Measurements from ENCODE around the gene STK32B. TPM values are rescaled to one million over a fixed set of nuclear protein-coding genes. Genes with fewer than 3 reads are reported as not detected.

Gene STK32B
- total and polyA plus RNA-seq, 4 donors = 0.02 to 0.28 (median 0.08) TPM; not detected in 1

GRCh38 chr4:5469861-5470260 lies 418.6 kb downstream of the STK32B start:
- DNase-seq (ENCODE audit: low spot score) = no peak
- no peaks in the 10 kb centered on the region for H3K9me3 ChIP-seq (ENCODE audit: control insufficient read depth in 4 of 4, low read length in 3 of 4)
- H3K4me3 ChIP-seq (ENCODE audit: low read depth in 1 of 3, low read length in 3 of 3) = no peak overlapping the region
- H3K27me3 ChIP-seq (ENCODE audit: control insufficient read depth in 4 of 4, insufficient read depth in 4 of 4, low read length in 3 of 4) = no peaks in the 10 kb centered on the region
- TF ChIP-seq RAD21 (IDR thresholded peaks at IDR 0.05) (no peak), GABPA (IDR thresholded peaks at IDR 0.05 in 1 of 2, conservative IDR thresholded peaks at IDR 0.05 in 1 of 2) (no peak), RXRA (IDR thresholded peaks at IDR 0.05) (no peak), NR2F2 (IDR thresholded peaks at IDR 0.05) (no peak), EGR1 (IDR thresholded peaks at IDR 0.05; ENCODE audit: low read depth in 2 of 2) (no peak), HNF4G (IDR thresholded peaks at IDR 0.05) (no peak), REST (IDR thresholded peaks at IDR 0.05) (no peak), ZBTB33 (IDR thresholded peaks at IDR 0.05) (no peak), TAF1 (conservative IDR thresholded peaks at IDR 0.05) (no peak), JUND (IDR thresholded peaks at IDR 0.05) (no peak), YY1 (IDR thresholded peaks at IDR 0.05) (no peak)
- H3K9ac ChIP-seq (ENCODE audit: low read depth in 1 of 2, low read length in 2 of 2) = no peak overlapping the region
- 81% methylated on average over 5 of the region's 5 CpGs for WGBS
- H3K36me3 ChIP-seq (ENCODE audit: control insufficient read depth in 4 of 4, insufficient read depth in 3 of 4, low read depth in 1 of 4, low read length in 3 of 4) = no peaks in the 10 kb centered on the region
- peaks cover 0 to 3% (median 0%) of the 10 kb centered on the region in 4 donors for H3K4me1 ChIP-seq (ENCODE audit: control insufficient read depth in 4 of 4, insufficient read depth in 4 of 4, low read length in 3 of 4)
- H3K27ac ChIP-seq (ENCODE audit: low read depth in 1 of 2, low read length in 2 of 2) = no peak overlapping the region

DNA sequence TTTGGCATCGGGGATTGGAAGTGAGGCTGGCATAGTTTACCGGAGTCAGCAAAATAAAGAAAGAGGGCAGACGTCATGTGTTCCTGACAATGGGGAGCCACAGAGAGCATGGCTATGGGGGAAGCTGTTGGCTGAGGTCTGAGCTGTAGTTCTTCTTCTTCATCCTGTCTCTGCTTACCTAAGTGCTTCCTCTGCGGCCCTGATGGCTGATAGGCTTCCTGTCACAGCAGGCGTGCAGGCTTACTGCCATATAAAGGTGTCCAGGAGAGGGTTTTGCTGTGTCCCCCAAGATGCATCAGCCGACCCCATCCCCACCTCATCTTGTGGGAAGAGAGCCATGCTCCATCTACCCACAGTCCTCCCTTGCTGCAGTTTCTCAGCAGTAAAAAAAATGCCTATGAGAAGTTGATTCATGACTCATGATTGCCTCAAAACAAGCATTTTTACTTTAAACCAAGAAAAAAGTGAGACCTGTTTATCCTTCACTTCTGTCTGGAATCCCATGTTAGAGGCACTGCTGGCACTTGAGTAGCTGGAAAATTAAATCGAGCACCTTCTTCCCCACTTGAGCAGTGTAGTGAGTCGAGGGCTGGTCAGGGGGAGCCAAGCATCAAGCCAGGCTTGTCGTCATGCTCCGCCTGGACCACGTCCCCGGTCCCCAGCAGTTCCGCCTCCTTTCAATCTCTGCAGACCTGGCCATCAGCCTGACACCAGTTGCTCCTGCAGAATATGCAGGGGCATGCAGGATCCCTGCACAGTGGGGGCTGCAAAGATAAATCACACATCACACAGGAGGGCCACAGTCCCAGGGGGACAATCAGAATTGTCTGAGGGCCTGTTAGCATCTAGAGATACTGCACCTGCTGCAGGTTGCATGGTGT lies 419.3 kb downstream of the STK32B start:
- H3K36me3 ChIP-seq (ENCODE audit: control insufficient read depth in 4 of 4, insufficient read depth in 3 of 4, low read depth in 1 of 4, low read length in 3 of 4) = no peaks in the 10 kb centered on the region
- no peaks in the 10 kb centered on the region for H3K27me3 ChIP-seq (ENCODE audit: control insufficient read depth in 4 of 4, insufficient read depth in 4 of 4, low read length in 3 of 4)
- no peak overlapping the region for H3K4me3 ChIP-seq (ENCODE audit: low read depth in 1 of 3, low read length in 3 of 3)
- TF ChIP-seq NR2F2 (IDR thresholded peaks at IDR 0.05) (no peak), GABPA (IDR thresholded peaks at IDR 0.05 in 1 of 2, conservative IDR thresholded peaks at IDR 0.05 in 1 of 2) (no peak)
- TF ChIP-seq, protein P1, sequence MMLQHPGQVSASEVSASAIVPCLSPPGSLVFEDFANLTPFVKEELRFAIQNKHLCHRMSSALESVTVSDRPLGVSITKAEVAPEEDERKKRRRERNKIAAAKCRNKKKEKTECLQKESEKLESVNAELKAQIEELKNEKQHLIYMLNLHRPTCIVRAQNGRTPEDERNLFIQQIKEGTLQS (IDR thresholded peaks at IDR 0.05) = no peak
- TF ChIP-seq, protein P2, sequence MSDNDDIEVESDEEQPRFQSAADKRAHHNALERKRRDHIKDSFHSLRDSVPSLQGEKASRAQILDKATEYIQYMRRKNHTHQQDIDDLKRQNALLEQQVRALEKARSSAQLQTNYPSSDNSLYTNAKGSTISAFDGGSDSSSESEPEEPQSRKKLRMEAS (IDR thresholded peaks at IDR 0.05) = no peak
- peaks cover 0 to 3% (median 0%) of the 10 kb centered on the region in 4 donors for H3K4me1 ChIP-seq (ENCODE audit: control insufficient read depth in 4 of 4, insufficient read depth in 4 of 4, low read length in 3 of 4)
- H3K9me3 ChIP-seq (ENCODE audit: control insufficient read depth in 4 of 4, low read length in 3 of 4) = no peaks in the 10 kb centered on the region
- no peak for DNase-seq (ENCODE audit: low spot score)
- no peak overlapping the region for H3K9ac ChIP-seq (ENCODE audit: low read depth in 1 of 2, low read length in 2 of 2)
- H3K27ac ChIP-seq (ENCODE audit: low read depth in 1 of 2, low read length in 2 of 2) = no peak overlapping the region
- 84% methylated on average over 13 of the region's 13 CpGs for WGBS

All from liver (tissue), 9 donors.